Right ventricle myocardium superior (tissue), 1 donor: Measurements from ENCODE around the gene BROX. TPM values are rescaled to one million over a fixed set of nuclear protein-coding genes. Genes with fewer than 3 reads are reported as not detected.
"Not testable (repeated sequence)": the region's sequence is repeated elsewhere in the genome, so short reads cannot be mapped to it uniquely, and the experiment has no call there.

Experiments
- ATAC-seq: fragments of 200-7000 bp; cut with Tn5 transposase; one replicate; pipeline ENCODE4 v1.9.1; 2020; ENCODE audit warnings: mild to moderate bottlenecking; ENCODE audit not compliant: poor library complexity
- DNase-seq: peaks from one replicate; pipeline ENCODE4 v3.0.0-alpha.2; 2020
- intact Hi-C: fragments of 100-400 bp; cut with DNase I; formaldehyde crosslinking; loops from one replicate; pipeline ENCODE4 v1.11.2; 2022
- long read RNA-seq: library from polyadenylated mRNA; unstranded; transcript quantifications from one replicate; pipeline ENCODE4 v2.0.0, GENCODE V29; 2021
- total RNA-seq: library from RNA; stranded (reverse); fragmentation: NEBNext Ultra II Directional; extraction: Animal tissue kit (Norgen Biotek cat#: 25700); gene quantifications from one replicate; pipeline ENCODE4 v1.2.1, GENCODE V29; 2021
- donor health status: DM: no; HTN: yes; CAD: no; lungs with severe emphysema.

BROX gene, protein sequence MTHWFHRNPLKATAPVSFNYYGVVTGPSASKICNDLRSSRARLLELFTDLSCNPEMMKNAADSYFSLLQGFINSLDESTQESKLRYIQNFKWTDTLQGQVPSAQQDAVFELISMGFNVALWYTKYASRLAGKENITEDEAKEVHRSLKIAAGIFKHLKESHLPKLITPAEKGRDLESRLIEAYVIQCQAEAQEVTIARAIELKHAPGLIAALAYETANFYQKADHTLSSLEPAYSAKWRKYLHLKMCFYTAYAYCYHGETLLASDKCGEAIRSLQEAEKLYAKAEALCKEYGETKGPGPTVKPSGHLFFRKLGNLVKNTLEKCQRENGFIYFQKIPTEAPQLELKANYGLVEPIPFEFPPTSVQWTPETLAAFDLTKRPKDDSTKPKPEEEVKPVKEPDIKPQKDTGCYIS
- total RNA-seq = 22.8 TPM
- long read RNA-seq, full-length matches to known transcripts = 5 of 19 reads
- long read RNA-seq, partial matches to known transcripts = 3 of 19 reads
- long read RNA-seq, other reads (novel, unspliced or antisense) = 11 of 19 reads

DNA sequence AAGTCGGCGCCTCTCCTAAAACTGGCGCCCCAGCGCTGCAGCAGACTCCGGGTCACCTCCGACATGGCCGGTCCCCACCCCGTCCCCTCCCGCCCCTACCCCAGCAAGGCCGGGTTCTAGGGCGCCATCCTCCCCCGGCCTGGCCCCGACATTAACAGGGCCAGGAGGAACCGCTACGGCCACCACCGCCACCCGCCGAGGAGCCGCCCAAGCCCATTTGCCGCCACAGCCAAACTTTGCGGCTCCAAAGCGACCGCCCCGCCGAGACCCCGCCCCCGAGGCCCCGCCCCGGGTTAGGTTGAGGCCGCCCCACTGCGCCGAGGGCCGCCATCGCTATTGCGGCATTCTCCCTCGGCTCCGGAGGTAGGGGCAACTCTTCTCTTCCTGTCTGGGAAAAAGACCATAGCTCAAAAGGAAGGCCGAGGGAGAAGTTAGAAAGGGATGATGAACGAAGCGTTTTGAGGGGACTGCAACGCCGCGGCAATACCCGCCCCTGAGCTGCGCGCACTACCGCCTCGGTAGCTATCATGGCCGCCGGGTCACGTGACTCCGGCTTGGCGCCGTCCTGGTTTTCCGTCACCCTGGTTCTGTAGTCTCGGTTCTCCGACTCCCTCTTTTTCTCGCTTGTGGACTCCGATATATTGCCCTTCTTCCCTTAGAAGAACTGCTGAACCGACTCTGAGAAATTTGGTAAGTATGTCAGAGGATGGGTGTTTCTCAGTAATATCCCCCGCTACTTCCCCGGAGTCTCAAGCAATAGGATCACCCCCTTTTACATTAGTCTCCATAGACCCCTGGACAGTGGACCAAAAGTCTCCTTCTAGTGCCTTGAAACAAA is at the start of gene BROX, which contains the start of gene AIDA:
TSS of gene BROX (plus strand) at position 312 of the 838 bp plus-strand sequence. CDS start 3,136 bp downstream, outside the sequence.
TSS of gene AIDA (minus strand) at position 239 of the 838 bp plus-strand sequence. CDS start at position 65, 174 bp downstream.
- intact Hi-C loops = no loop called here
- DNase-seq (peak; percentile 97), ATAC-seq (peak; percentile 97)

DNA sequence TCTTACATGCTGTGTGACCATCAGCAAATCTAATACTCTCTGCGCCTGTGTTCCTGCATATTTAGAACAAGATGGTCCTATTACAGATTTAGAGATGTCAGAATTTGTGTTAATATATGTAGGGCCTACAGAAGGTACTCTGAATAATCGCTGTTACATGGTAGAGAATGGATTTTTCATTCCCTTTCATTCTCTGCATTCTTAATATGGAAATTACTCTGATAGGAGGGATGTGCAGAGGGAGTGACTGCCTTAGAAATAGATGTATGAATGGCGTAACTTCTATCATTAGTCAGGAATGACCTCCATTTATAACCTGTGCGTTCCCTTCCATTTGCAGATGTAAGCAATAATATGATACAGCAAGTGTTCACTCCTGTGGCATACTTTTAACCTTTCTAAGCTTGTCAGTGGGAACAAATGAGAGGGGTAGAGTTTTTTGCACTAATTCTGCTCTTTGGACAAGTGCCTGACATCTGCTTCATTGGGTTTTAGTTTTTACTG is 48.9 kb upstream of the BROX start:
- DNase-seq (no peak), ATAC-seq (no peak)
- intact Hi-C loops = no loop called here

DNA sequence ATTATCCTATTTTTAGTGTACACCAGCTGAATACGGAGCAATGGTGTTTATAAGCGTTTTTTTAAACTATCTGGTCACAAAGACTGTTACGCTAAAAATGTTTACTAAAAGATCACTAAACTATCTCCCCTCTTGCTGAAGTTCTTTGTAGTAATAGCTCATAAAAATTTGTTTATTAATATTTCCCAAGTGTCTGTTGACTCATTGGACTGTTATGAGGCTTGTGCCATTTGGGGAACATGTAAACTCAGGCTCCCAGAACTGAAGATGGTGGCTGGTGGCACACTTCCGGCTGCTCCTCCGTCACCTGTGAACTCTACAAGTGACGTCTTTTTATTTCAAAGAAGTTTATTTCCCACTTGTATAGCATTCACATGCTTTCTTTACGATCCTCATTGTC is 46.4 kb upstream of the BROX start:
- intact Hi-C loops = no loop called here
- ATAC-seq (no peak), DNase-seq (no peak)

DNA sequence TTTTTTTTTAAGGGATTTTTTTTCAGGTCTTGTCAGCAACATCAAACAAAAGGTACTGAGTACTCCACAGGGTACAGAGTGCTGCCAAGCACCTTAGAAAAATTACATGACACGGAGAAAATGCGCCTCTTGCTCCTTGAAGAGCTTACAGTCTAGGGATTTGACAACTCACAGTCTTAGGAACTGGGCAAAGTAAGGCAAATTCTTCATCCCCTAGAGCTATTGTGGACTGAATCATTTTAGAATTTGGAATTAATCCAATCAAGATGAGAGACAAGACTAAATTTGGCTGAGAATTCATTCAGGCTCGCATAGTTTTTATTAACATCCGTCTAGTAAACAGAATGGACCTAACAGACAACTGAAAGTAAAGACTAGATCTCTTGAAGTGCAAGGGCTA is 44.2 kb upstream of the BROX start:
- DNase-seq, intact Hi-C loops: not testable (repeated sequence)
- peak; percentile 26 for ATAC-seq

DNA sequence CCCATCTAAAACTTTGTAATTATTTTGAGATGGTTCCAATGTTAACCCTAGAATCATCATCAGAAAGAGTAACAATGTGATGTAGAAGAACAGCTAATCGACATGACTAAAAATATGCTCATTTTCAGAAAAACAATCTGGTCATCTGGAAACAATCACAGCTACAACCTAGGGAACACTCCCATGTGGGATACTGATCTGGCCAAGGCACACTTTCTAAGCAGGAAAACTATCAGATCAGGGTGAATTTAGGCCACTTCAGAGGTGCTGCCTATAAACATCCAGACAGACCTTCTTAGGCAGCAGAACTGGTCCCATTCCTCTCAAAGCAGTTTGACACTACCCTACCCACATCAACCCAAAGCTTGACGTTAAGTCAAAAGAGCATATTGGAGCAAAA is 43.3 kb upstream of the BROX start:
- DNase-seq, intact Hi-C loops: not testable (repeated sequence)
- ATAC-seq = peak; percentile 51

DNA sequence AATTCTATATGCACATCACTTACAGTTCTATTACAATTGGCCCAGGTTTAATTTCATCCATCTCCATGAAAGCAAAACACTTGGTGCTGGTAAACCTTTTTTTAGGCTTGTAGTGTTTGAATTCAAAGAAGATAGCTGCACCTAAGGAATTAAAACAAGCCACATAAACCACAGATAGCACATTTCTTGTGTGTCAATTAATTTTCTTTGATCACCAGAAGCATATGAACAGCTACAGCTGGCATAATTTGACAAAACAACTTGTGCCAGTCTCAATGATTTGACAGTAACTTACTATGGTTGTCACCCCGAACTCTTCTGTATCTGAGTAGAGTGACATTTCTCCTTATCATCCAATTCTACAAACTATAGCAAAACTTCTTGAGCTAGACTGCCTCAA is 42.3 kb upstream of the BROX start:
- intact Hi-C loops = no loop called here
- ATAC-seq = no peak
- DNase-seq = no peak

DNA sequence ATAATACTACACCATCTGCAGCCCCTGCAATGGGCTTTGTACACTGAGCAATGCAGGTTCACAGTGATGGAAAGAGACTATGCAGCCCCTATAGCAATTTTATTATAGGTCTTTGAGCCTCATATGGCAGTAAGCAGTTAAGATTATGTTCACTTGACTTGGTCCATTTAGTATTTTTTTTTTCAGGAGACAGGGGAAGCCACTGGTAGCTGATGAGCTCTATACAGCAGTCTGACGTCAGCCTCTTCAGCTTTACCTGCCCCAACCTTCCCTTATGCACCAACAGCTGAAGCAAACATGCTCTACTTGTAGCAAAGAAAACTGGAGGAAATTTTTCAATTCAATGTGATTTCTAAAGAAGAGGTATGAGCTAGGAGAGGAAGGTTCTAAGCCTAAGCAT is 32.3 kb upstream of the BROX start:
- intact Hi-C loops = no loop called here
- ATAC-seq = no peak
- no peak for DNase-seq

DNA sequence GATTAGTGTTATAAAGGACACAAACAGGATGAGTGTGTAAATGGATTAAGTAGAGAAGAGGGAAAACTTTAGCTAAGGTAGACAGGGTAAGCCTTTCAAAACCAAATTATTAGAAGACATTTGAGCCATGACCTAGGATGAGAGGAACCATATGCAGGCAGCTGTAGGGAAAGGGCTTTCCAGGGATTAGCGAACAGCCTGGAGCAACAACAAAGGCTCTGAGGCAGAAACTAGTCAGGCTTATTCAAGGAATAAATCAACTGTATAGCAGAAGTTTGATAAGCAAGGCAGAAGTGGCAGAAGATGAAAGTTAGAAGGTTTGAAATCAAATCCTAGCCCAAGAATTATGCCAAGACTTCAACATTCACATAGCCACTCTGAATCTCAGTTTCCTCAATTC is 21.3 kb upstream of the BROX start:
- no peak for ATAC-seq
- intact Hi-C loops = no loop called here
- DNase-seq = no peak

DNA sequence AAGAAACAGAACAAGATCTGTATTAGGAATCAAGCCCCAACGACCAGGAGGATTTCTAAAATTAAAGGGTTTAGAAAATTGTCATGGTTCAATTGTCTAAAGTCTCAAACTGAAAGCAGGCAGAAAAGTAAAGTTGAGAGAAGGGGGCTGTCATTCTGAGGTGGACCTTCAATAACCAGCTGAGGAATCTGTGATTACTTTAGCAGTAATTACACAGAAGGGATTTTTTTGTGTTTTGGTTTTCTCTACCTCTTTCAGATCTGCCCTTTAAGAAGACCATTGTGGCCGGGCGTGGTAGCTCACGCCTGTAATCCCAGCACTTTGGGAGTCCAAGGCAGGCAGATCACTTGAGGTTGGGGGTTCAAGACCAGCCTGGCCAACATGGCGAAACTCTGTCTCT is 17.4 kb upstream of the BROX start:
- DNase-seq = no peak
- no peak for ATAC-seq
- intact Hi-C loops = no loop called here

DNA sequence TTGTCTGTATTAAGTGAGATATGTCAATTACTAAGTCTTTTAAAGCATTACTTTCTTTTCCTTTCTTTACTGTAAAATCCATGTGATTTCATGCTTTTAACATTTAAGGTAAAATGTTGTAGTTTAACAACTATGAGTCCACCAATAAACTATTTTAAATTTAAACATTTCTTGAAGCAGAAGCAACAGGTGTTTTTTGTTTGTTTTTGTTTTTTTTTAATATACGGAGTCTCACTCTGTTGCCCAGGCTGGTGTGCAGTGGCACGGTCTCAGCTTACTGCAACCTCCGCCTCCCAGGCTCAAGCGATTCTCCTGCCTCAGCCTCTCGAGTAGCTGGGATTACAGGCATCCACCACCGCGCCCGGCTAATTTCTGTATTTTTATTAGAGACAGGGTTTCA is 15.6 kb upstream of the BROX start:
- intact Hi-C loops = no loop called here
- DNase-seq (no peak), ATAC-seq (no peak)

DNA sequence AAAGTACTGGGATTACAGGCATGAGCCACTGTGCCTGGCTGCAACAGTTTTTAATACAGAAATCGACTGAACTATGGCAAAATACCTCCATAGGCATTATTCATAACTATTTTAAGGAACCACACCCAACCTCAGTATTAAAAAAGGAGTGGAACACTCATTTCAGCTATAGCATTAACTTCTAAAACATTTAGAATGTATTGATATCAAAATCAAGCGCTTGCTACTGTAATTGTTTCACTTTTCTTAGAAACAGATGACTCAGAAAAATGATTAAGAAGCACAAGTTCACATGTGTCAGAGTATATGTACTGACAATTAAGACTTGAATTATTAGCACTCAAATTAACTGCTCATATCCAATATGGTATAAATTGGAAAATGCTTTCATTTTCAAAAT is 15.2 kb upstream of the BROX start:
- no peak for ATAC-seq
- no peak for DNase-seq

DNA sequence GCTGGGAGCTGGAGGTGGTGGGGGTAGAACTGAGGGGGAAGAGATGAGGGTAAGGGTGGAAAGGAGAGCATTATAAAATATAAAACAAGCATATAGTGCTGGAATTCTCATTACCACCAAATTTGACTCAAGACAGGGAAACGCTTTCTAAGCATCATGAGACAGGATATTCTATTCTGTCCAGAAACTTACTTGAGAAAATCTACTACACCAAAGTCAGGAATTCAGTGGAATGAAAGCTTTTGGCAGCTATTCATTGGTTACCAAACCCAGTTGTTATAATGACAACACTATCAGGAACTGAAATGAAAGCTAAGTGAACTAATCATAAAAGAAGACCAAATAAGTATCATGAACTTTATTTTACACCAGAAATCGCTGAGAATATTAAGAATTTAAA is 14.5 kb upstream of the BROX start:
- DNase-seq (no peak), ATAC-seq (no peak)
- intact Hi-C loops = no loop called here

More for the DNA sequence above, 15.2 kb upstream of the BROX start:
- intact Hi-C loops = no loop called here

DNA sequence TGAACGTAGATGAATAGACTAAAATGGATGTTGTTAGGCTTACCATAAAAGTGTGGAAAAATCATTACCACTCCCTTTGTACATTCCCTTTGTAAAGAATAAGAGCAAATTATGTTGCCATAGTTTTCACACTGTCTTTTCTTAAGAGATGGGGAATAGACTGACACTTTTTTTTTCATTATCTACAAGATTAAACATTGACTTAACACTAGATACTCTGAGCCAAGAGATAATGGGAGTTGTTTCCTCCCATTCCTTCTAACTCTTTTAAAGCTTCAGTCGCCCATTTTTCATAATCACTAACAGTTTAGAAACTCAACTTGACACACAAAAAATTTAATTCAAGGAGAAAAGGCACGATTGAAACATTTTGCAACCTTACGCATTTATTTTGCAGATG is 10.2 kb upstream of the BROX start:
- no peak for ATAC-seq
- DNase-seq = no peak
- intact Hi-C loops = no loop called here

DNA sequence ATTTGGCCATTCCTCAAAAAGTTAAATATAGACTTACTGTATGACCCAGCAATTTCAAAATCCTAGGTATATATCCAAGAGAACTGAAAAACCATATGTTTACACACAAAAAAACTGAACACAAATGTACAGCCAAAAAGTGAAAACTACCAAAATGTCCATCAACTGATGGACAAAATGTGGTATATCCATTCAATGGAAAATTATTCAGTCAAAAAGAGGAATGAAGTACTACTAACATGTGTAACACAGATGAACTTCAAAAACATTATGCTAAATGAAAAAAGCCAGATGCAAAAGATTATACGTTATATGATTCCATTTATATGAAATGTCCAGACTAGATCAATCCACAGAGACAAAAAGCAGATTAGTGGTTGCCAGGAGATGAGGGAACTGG is 8.1 kb upstream of the BROX start:
- no peak for ATAC-seq
- intact Hi-C loops = no loop called here

DNA sequence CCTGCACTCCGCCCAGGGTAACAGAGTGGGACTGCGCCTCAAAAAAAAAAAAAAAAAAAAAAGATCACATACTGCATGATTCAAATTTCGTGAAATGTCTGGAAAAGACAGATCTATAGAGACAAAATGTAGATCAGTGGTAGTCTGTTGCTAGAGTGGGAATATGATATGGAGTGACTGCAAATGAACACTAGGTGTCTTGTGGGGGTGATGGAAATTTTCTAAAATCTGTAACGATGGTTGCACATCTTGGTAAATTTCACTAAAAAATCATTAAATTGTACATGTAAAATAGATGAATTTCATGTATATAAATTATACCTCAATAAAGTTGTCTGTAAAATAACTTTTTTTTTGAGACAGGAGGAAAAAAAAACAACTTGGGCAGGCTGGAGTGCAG is 5.5 kb upstream of the BROX start:
- DNase-seq (no peak), ATAC-seq (no peak)
- intact Hi-C loops = no loop called here

More for the DNA sequence above, 8.1 kb upstream of the BROX start:
- no peak for DNase-seq

DNA sequence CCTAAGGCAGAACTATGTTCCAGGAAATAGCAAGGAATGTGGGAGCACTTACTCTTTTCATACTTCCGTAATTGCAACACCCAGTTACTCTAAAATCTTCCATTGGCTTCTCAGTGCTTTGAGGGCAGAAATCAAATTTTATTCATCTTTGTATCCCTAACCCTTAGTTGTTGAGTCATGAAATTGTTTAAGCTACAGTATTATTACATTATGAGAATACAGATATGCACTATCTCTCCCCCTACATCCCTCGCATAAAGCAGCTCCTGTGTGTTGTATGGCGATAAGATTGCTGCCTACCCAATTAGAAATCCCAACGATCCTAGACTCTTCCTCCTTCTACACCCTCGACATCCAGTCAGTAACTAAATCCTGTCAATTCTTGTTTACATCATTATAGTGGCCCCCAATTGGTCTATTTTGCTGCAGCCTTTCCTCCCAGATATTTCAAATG is 2.6 kb upstream of the BROX start:
- no peak for ATAC-seq
- DNase-seq = no peak
- intact Hi-C loops = no loop called here

DNA sequence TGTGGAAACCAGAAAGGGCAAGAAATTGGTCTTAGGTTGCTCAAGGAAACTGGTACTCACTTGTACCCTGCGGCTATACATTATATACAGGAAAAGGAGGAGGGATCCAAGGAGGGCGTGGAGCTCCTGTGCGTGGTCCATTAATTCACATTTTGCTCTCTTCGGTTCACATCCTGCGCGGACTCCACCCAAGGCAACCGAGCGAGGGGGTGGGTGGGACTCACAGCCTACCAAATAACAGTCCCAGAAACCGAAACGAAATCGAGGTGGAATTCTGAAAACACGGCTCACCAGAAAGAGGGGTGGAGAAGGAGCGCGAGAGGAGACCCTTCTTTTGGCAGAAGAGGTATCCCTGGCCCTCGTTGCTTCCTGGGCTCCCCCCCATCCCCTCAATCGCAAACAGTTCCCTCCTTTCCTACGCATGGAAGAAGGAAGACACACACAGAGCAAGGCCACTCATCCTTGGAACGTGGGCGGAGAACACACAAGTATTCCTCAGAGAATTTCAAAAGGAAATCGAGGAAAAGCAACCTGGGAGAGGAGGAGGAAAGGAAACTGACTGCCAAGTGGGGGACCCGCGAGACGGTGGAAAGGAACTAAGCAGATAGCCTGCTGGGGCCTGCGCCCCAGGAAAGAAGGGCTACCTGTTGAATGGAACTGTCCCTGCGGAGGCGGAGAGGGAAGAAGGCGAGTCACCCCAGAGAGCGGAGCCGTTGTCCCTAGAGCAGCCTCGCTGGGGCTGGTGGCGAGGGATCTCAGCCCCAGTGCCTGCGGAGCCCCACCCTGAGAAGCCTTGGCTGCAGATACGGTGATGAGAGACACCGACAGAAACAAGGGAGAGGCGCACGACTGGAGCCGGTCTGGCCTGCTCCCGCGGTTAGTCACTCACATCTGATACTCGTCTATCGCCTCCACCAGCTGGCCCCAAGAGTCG is 778 bp upstream of the BROX start:
- peak; percentile 72 for DNase-seq
- intact Hi-C loops = no loop called here

More for the DNA sequence above, 778 bp upstream of the BROX start:
- ATAC-seq = peak; percentile 39
